ENCODE results near the gene PNLDC1. TPM values are rescaled to one million over a fixed set of nuclear protein-coding genes. Genes with fewer than 3 reads are reported as not detected.

Gene PNLDC1
- total RNA-seq, 1 donor: not detected

DNA sequence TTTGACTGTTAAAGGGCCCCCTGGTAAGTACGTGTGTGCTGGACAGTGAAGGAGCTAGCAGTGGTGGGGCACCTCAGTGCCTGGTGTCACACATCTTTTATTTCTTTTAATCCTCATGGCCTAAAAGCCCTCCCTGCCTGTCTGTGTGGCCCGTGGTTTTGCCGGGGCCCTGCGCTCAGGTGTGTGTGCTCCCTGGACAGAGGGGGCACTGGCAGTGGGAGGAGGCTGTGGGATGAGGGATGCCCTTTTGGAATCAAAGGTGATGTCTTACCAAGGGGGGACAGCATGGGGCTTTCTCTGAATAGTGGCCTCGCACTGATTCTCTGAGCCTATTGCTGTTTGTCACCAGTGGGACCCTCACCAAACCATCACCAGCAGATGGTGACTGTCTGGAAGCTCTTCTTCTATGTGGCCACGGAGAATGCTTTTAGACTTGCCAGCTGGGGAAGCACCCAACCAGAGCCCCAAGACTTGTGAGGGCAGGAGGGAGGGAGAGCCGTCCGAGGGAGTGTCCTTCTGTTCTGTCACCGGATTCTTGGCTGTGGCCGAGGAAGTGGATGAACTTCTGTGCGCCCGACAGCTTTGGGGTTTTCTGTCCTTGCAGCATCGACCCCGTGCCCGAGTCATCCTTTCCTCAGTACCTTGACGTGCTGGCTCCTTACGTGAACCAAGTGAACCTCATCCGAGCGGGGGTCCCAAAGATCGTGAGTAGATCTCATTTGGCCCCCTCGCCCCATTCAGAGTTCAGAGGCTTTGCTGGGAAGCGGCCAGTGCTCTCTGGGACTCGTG lies 18.1 kb downstream of the PNLDC1 start:
- no peaks in the 10 kb centered on the region for H3K4me1 ChIP-seq (ENCODE audit: insufficient read depth, low read length)
- TF ChIP-seq, protein P1, sequence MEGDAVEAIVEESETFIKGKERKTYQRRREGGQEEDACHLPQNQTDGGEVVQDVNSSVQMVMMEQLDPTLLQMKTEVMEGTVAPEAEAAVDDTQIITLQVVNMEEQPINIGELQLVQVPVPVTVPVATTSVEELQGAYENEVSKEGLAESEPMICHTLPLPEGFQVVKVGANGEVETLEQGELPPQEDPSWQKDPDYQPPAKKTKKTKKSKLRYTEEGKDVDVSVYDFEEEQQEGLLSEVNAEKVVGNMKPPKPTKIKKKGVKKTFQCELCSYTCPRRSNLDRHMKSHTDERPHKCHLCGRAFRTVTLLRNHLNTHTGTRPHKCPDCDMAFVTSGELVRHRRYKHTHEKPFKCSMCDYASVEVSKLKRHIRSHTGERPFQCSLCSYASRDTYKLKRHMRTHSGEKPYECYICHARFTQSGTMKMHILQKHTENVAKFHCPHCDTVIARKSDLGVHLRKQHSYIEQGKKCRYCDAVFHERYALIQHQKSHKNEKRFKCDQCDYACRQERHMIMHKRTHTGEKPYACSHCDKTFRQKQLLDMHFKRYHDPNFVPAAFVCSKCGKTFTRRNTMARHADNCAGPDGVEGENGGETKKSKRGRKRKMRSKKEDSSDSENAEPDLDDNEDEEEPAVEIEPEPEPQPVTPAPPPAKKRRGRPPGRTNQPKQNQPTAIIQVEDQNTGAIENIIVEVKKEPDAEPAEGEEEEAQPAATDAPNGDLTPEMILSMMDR (IDR thresholded peaks at IDR 0.05; ENCODE audit: extremely low read depth, low read depth, low read length): no peak
- no peak overlapping the region for H2AFZ ChIP-seq (ENCODE audit: low read length)
- no peaks in the 10 kb centered on the region for H3K36me3 ChIP-seq (ENCODE audit: insufficient read depth, low read length)
- no peak overlapping the region for H3K27ac ChIP-seq (ENCODE audit: low read depth, low read length)
- no peak overlapping the region for H3K4me2 ChIP-seq (ENCODE audit: insufficient read depth, low read length)
- H3K79me2 ChIP-seq (ENCODE audit: insufficient read depth, low read length): no peaks in the 10 kb centered on the region
- peaks cover 6% of the 10 kb centered on the region for H3K27me3 ChIP-seq (ENCODE audit: insufficient read depth, low read length)
- no peak for DNase-seq (ENCODE audit: insufficient read length, low spot score, missing footprints)
- H3K4me3 ChIP-seq (ENCODE audit: insufficient read depth, low read length): no peak overlapping the region
- H4K20me1 ChIP-seq (ENCODE audit: insufficient read depth, low read length): no peaks in the 10 kb centered on the region
- no peaks in the 10 kb centered on the region for H3K9me3 ChIP-seq (ENCODE audit: low read depth, low read length)

DNA sequence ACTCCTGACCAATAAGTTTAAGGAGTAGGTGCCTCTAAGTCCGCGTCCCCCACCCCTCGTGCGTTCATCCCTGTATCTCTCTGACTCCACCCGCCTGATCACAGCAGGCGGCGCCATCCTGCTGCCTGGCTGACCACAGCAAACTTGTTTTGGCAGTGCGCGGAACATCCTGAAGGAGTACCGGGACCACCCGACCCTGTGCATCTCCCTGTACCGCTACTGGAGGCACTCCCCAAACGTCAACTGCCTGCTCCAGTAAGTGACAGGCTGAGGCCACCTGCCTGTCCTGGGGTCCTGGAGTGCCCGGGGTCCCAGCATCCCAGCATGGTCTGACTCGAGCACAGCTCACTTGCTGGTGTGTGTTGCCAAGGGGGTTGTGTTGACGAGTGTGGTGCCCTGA lies 19.0 kb downstream of the PNLDC1 start:
- Histone ChIP-seq H3K9me3 (ENCODE audit: low read depth, low read length) (no peaks in the 10 kb centered on the region), H2AFZ (ENCODE audit: low read length) (no peak overlapping the region), H3K27me3 (ENCODE audit: insufficient read depth, low read length) (peaks cover 6% of the 10 kb centered on the region), H3K4me1 (ENCODE audit: insufficient read depth, low read length) (no peaks in the 10 kb centered on the region), H4K20me1 (ENCODE audit: insufficient read depth, low read length) (no peaks in the 10 kb centered on the region), H3K36me3 (ENCODE audit: insufficient read depth, low read length) (no peaks in the 10 kb centered on the region), H3K4me3 (ENCODE audit: insufficient read depth, low read length) (no peak overlapping the region), H3K4me2 (ENCODE audit: insufficient read depth, low read length) (no peak overlapping the region), H3K79me2 (ENCODE audit: insufficient read depth, low read length) (no peaks in the 10 kb centered on the region), H3K27ac (ENCODE audit: low read depth, low read length) (no peak overlapping the region)
- TF ChIP-seq, protein P1 (IDR thresholded peaks at IDR 0.05; ENCODE audit: extremely low read depth, low read depth, low read length): no peak
- DNase-seq (ENCODE audit: insufficient read length, low spot score, missing footprints): no peak

DNA sequence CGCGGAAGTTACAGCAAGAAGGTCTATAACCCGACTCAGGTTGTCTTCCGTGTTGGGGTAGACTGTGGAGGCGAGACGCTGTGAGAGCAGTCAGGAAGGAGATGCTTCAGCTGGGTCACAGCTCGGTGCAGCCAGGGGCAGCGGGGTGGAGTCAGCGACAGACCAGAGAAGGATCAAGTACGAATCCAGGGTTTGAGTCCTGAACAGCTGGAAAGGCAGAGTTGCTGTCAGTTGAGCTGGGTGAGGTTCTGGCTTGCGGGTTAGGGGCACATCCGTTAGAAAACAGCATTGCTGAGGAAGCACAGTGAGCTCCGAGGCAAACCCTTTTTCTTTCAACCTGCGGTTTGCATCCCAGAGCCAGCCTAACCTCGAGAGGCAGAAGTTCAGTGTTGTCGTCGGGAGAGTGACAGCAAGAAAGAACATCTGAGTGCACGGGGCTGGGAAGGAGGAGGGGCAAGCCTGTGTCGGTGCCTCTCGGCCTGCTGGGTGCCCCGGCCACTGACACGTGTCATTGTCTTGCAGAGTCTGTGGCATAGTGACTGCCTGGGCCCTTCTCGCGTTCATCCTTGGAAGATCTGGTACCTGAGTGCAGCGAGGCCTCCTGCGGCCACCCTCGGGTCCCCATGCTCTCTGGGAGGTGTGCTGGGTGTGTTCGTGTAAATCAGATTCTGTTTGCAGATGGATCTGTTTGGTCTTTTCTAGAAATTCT lies 20.0 kb downstream of the PNLDC1 start:
- Histone ChIP-seq H3K4me1 (ENCODE audit: insufficient read depth, low read length) (no peaks in the 10 kb centered on the region), H3K36me3 (ENCODE audit: insufficient read depth, low read length) (no peaks in the 10 kb centered on the region), H3K27me3 (ENCODE audit: insufficient read depth, low read length) (peaks cover 6% of the 10 kb centered on the region), H3K9me3 (ENCODE audit: low read depth, low read length) (no peaks in the 10 kb centered on the region), H3K4me2 (ENCODE audit: insufficient read depth, low read length) (no peak overlapping the region), H3K79me2 (ENCODE audit: insufficient read depth, low read length) (no peaks in the 10 kb centered on the region), H2AFZ (ENCODE audit: low read length) (peak overlapping the region; percentile 62), H4K20me1 (ENCODE audit: insufficient read depth, low read length) (no peaks in the 10 kb centered on the region), H3K4me3 (ENCODE audit: insufficient read depth, low read length) (peak overlapping the region; percentile 16), H3K27ac (ENCODE audit: low read depth, low read length) (no peak overlapping the region)
- TF ChIP-seq, protein P1 (IDR thresholded peaks at IDR 0.05; ENCODE audit: extremely low read depth, low read depth, low read length): no peak
- no peak for DNase-seq (ENCODE audit: insufficient read length, low spot score, missing footprints)

DNA sequence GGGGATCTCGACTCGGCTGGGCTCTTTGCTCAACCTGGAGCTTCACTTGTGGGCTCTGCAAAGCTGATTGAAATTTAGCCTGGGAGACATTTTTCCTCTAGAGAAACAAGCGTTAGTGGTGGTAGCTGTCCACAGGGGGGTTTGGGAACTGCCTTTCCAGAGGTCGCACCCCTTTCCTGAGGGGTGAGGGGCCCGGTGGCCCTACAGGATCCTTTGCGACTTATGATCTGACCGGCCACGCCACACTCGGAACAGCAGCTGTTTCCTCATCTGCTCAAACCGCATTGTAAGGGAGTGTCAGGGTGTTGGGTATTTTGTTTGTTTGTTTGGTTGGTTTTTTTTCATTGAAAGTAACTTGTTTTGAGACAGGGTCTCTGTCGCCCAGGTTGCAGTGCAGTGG lies 21.0 kb downstream of the PNLDC1 start:
- Histone ChIP-seq H3K4me1 (ENCODE audit: insufficient read depth, low read length) (no peaks in the 10 kb centered on the region), H3K4me2 (ENCODE audit: insufficient read depth, low read length) (no peak overlapping the region), H3K27ac (ENCODE audit: low read depth, low read length) (no peak overlapping the region), H3K27me3 (ENCODE audit: insufficient read depth, low read length) (peaks cover 6% of the 10 kb centered on the region), H4K20me1 (ENCODE audit: insufficient read depth, low read length) (no peaks in the 10 kb centered on the region), H3K79me2 (ENCODE audit: insufficient read depth, low read length) (no peaks in the 10 kb centered on the region), H3K9me3 (ENCODE audit: low read depth, low read length) (no peaks in the 10 kb centered on the region), H3K4me3 (ENCODE audit: insufficient read depth, low read length) (no peak overlapping the region), H3K36me3 (ENCODE audit: insufficient read depth, low read length) (no peaks in the 10 kb centered on the region), H2AFZ (ENCODE audit: low read length) (no peak overlapping the region)
- DNase-seq (ENCODE audit: insufficient read length, low spot score, missing footprints): no peak
- TF ChIP-seq, protein P1 (IDR thresholded peaks at IDR 0.05; ENCODE audit: extremely low read depth, low read depth, low read length): no peak

Measured in osteoblast (primary cell).